Measurements from ENCODE around the gene EFNB2. TPM values are rescaled to one million over a fixed set of nuclear protein-coding genes. Genes with fewer than 3 reads are reported as not detected.

EFNB2 gene, protein sequence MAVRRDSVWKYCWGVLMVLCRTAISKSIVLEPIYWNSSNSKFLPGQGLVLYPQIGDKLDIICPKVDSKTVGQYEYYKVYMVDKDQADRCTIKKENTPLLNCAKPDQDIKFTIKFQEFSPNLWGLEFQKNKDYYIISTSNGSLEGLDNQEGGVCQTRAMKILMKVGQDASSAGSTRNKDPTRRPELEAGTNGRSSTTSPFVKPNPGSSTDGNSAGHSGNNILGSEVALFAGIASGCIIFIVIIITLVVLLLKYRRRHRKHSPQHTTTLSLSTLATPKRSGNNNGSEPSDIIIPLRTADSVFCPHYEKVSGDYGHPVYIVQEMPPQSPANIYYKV
- 64.9 and 67.3 TPM in 2 replicates for total RNA-seq

DNA sequence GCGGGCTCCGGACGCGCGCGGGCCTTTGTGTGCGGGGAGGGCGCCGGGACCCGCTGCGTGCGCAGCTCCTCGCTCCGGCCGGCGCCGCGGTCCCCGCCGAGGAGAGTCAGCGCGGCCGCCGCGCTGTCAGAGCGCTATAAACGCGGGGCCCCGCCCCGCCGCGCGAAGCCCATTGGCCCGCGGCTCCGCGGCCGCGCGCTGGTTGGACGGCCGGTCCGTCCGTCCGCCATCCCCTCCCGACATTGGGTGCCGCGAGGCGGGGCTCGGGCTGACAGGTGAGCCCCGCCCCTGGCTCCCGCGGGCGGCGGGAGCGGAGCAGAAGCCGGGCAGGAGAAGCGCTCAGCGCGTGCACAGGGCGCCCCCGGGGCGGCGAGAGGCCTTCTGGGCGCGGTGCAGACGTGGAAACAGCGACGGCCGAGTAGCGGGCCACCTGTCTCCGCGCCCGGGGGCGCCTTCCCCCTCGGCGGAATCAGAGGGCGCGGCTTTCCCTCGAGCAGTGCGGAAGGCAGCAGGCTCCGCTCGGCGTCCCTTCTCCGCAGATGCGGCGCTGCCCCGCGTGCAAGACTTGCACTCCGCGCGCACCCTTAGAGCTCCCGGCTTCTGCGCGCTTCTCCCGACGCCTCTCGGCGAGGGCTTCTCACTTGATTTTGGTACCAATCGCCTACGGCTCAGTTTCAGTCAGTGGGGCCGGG, at the start of gene EFNB2:
EFNB2 (minus strand) TSS at position 111 of the 692 bp plus-strand sequence. CDS start 698 bp downstream, outside the sequence.
- DNase-seq (ENCODE audit: low read depth in 2 of 2): peak; percentile 88 to 95

DNA sequence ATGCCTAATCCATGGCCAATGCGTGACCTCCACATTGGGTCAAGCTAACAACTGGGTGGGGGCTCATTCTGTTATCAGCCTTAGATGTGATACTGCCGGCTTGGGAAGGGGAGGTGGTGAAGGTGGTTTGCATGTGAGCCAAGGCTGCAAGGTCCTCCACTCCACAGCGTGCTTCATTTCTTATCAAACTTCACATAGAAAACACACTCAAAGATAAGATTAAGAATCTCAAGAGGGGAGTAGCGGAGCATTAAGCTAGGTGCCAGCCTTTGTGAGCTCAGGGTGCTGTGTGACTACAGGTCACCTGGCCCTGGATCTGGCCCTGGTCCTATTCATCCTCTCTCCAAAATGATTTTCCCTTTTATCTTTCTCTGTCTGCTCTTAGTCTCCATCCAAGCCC, 45.8 kb upstream of the EFNB2 start:
- no peak for DNase-seq (ENCODE audit: low read depth in 2 of 2)

DNA sequence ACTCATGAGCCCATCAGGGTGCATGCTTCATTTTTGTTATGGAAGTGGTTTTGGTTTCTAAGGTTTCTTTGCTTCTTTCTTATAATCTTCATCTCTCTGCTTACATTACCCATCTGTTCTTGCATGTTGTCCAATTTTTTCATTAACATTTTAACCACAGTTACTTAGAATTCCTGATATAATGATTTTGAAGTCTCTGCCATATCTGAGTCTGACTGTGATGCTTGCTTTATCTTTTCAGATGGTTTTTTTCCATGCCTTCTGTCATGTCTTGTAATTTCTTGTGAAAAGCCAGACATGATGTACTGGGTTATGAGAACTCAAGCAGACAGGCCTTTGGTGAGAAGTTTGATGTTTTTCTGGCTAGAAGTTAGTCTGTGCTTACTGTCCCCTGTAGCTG, 40.4 kb upstream of the EFNB2 start:
- no peak for DNase-seq (ENCODE audit: low read depth in 2 of 2)

DNA sequence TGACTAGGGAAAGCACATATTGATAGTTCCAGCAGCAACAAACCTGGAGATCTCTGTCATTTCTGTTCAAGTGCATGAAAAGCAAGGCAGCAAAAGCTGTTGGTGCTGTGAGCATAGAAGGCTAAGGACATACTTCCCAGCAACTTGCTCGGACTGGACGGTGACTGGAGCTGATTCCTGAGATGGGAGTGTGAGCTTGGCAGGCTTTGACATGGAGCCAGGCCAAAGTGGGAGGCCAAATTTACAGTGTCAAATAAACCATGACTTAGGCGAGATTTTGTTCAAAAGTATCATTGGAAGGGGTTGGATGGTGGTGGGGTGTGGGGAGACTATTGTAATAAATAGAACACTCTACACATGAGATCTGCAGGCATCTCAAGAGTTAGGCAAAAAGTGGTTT, 38.4 kb upstream of the EFNB2 start:
- DNase-seq (ENCODE audit: low read depth in 2 of 2): no peak

DNA sequence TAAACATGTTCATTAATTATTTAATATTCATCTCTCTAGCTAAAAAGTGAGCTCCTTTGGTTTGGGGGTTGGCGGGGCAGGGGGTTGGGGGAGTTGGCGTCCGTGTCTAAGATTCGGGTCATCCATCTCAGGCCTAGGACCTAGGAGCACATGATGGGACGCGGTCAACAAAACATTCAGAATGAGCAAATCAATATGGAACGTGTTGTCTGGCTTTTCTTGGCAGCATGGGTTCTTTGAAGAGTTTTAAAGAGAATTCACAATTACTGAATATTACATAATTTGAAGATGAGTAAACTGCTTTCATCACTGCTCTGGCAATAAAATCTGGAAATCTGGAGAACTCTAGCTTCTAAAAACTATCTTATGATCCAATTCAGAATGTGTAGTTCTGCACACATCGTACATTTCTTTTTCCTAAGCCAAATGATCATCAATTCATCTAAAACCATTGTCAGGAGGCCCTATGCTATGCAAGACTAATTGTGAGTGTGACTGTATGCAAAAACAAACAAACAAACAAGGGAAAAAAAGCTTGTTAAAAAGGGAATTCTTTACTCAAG, 37.9 kb upstream of the EFNB2 start:
- no peak for DNase-seq (ENCODE audit: low read depth in 2 of 2)

DNA sequence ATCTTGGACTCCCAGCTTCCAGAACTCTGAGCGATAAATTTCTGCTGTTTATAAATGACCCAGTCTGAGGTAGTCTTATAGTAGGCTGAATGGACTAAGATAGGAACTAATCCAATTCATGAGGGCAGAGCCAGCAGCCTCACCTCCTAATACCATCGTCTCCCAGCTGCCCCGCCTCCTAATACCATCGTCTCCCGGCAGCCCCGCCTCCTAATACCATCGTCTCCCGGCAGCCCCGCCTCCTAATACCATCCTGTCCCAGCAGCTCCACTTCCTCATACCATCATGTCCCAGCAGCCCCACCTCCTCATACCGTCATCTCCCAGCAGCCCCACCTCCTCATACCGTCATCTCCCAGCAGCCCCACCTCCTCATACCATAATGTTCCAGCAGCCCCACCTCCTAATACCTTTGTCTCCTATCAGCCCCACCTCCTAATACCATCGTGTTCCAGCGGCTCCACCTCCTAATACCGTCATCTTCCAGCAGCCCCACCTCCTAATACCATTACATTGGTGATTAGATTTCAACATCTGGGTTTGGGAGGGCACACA, 34.9 kb upstream of the EFNB2 start:
- DNase-seq (ENCODE audit: low read depth in 2 of 2): peak in 1 of 2 donors; percentile 82

DNA sequence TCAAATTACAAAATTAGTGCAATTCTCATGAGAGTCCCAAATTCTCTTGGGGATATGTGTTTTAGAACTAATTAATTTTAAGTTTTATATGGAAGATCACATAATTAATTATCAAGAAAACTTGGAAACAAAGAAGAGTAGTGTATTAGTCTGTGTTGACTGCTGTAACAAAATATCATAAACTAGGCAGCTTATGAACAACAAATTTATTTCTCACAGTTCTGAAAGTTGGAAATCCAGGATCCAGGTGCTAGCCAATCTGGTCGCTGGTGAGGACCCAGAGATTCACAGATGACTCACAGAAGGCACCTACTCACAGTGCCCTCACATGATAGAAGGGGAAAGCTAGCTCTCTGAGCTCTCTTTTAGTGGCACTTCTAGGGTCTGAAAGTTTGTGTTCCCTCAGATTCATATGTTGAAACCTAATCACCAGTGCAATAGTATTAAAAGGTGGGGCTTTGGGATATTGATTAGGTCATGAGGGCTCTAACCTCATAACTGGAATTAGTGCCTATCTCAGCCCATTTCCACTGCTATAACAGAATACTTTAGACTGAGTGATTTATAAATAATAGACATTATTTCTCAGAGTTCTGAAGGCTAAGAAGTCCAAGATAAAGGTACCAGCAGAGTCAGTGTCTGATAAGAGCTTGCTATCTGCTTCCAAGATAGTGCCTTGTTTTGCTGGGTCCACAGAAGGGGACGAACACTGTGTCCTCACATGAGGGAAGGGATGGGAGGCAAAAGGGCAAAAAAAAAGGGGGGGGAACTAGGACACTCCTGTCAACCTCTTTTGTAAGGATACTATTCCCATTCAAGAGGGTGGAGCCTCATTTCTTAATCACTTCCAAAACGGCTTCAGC, 34.0 kb upstream of the EFNB2 start:
- DNase-seq (ENCODE audit: low read depth in 2 of 2): no peak

DNA sequence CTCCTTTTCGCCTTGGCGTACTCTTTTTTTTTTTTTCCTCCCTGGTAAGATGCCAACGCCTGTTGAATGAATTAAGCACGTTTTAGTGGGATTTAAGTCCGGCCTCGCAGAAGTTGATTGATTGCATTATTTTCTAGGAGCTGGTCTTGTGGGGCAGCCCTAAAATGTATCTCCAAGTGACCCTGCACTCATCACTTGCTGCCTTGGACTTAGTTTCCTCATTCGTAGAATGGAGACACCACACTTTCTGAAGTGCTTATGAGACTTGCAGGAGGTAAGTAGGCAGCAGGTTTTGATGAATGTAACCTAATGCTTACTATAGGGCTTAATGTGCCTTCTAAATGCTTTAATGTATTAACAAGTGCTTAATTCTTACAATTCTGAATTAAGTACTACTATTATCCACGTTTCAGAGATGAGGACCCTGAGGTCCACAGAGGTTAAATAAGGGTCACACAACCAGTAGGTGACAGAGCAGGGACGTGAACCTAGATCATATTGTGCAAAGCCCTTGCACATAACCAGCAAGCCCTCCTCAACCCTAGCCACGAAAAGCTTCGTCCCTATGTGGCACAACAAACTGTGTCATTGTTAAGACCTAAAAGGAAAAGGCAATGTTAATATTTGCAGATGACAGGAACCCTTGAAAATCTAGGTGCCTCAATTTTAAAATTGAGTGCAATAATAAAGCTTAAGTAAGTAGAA, 33.0 kb upstream of the EFNB2 start:
- no peak for DNase-seq (ENCODE audit: low read depth in 2 of 2)

DNA sequence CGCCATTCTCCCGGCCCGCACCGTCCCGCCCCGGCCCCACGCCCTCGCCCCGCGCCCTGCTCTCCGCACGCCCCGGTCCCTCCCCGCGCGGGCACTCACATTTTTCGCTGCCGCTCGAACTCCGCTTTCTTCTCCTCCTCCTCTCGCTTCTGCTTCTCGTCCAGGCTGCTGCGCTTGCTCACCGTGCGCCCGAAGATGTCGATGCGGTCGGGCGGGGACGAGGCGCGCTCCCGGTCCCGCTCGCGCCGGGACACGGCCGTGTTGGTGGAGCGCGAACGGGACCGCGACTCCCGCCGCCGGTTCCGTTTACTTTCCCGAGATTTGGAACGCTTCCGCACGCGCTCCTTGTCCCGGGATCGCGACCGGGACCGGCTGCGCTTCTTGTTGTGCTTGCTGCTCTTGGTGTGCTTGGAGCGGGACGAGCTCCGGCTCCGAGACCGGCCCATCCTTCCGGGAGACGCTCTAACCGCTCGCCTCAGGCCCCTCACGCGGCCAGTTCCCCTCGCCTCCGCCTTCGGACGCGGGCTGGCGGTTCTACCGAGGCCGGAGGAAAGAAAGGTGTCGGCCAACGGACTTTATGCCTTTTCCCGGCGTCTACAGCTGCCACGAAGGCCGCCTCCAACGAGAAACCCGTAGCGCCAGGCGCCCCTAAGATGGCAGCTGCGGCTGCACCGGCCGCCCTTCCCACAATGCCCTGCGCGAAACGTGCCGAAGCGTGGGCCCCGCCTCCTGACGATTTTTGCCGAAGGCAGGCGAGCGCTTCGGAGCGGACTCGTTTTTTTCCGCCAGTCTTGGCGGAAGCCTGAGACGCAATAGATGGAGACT, 32.2 kb upstream of the EFNB2 start, which contains the start of gene ARGLU1:
ARGLU1 (minus strand) TSS at position 664 of the 825 bp plus-strand sequence; CDS start at position 446, 218 bp downstream.
- DNase-seq (ENCODE audit: low read depth in 2 of 2): peak; percentile 62 to 90

DNA sequence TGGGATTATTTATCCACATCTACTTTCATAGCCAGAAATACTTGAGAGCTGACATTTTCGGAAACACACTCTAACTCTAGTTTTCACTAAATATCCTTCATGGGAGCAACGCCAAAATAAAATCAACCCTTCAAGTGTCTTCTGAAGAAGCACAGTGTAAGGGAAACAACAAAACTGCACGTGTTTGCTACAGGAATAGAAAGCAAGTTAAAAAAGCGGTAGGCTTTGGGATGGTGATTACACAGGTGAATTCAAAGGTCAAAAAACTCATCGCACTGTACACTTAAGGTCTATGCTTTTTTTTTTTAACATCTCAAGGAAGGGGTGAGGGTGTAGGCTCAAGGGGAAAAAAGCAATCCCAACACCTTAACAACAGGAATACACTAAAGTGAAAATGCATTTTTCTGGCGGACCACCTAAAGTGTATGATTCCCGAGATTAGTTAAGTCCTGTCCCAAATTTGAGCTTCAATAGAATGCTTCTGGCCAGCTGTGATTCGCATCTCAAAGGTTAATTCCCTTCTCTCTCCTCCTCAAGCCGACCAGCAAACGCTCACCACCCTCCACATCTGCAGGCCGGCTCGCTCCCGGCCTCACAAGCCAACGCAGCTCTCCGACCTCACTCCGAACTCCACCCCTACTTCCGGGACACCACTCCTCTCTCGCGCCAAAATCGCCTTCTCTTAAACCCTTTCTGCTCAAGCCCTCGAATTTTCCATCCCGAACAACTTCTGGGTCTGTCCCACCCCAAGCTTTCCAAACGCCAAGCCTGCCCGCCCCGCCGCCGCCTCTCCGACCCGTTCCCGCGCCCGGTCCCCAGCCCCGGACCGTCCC, 31.4 kb upstream of the EFNB2 start:
- peak; percentile 30 to 75 for DNase-seq (ENCODE audit: low read depth in 2 of 2)

DNA sequence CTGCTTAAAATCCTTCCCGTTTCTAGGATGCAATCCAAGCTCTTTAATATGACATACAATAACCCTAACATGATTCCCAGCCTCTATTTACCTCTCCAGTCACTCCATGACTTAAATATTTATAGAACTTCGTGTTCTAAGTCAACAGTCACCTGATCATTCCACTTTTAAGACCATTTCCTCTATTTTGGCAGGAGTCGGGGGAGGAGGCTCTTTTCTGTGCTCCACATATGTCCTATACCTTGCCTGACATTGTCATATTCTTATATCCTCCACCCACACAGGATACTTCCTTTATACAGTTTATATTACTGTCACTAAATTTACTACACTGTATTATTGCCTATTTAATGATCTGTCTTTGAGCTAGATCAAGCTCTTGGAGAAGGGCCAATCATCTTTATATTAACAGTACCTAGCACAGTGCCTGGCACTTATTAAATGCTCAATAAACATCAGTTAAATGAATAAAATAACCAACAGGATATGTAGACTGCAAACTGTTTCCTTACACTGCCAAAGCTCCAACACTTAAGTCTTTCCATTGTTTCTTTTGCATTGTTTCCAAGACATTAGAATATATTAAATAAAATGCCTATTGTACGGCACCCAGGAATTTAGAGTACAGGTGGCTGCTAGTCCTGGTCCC, 29.8 kb upstream of the EFNB2 start:
- no peak for DNase-seq (ENCODE audit: low read depth in 2 of 2)

DNA sequence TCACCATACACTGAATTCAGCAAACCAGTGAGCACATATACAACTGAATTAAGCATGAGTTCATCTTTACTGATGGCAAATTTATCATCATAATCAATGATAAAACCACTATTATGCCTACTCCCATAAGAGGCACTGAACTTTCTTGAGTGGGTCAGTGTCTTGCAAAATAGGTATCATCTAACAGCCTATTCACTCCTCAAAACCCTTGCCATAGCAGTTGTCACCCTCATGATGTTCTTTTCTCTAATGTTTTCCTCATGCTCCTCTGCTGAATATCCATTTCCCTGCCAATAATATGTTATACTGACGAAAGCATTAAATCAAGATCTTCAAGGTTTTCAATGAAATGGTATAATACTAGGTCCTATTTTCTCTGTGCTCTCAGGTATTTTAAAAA, 26.8 kb upstream of the EFNB2 start:
- no peak for DNase-seq (ENCODE audit: low read depth in 2 of 2)

DNA sequence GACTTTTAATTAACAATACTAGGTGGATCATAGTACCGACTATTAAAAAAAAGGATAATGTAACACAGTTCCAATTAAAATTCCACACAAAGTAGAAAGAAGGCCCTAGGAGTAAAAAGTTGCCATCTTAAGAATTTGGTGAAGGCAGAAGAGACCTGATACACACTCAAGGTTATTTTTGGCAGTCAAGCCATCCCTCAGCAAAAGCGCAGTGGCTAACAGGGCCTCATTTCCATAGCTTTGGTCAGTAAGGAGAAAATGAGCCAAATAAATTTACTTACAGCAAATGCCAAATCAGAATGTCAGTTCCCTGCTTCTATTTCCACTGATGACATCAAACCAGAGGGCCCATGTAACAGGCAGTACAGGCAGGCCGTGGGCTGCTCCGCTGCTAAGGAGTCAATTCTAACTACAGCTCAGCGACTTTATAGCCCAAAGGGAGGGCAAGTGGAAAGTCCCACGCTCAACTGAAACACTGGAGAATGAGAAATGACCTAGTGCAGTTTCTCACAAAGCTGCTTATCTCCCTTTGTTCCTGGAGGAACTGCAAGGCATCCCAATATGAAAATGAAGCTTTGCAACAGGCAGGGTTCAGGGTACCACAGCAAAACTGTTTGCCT, 26.2 kb upstream of the EFNB2 start:
- DNase-seq (ENCODE audit: low read depth in 2 of 2): peak in 1 of 2 donors; percentile 70

DNA sequence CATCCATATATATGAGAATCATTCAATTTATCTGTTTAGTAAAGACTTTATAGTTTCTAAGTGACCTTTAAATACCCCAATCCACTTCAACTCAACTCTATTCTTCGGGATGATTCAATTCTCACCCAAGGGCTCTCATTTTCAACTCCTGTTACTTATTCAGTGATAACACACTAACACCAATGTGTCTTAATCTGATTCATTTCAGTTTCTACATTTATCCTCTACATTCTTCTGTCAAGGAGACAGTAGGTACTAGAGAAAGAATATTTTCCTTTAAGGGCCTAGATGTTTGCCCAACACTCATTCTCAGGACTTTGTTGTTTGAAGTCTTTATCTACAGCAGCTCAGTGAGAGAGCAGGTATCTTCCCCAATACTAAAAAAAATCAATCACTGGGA, 25.4 kb upstream of the EFNB2 start:
- no peak for DNase-seq (ENCODE audit: low read depth in 2 of 2)

DNA sequence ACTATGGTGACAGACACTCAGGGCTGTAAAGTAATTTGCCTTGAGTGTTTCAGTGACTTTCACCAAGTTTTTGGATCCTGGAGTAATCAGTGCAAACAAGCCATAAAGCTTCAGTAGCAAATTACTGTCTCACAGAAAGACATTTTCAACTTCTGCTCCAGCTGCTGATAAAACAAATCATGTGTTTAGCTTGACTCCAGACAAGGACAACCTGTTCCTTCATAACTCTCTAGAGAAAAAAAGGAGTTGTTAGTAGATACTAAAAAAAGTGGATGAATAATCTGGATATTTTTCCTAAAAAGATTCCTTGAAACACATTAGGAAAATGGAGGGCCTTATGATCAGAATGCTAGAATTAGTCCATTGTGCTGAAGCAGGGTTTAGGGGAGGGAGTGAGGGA, 23.1 kb upstream of the EFNB2 start:
- no peak for DNase-seq (ENCODE audit: low read depth in 2 of 2)

DNA sequence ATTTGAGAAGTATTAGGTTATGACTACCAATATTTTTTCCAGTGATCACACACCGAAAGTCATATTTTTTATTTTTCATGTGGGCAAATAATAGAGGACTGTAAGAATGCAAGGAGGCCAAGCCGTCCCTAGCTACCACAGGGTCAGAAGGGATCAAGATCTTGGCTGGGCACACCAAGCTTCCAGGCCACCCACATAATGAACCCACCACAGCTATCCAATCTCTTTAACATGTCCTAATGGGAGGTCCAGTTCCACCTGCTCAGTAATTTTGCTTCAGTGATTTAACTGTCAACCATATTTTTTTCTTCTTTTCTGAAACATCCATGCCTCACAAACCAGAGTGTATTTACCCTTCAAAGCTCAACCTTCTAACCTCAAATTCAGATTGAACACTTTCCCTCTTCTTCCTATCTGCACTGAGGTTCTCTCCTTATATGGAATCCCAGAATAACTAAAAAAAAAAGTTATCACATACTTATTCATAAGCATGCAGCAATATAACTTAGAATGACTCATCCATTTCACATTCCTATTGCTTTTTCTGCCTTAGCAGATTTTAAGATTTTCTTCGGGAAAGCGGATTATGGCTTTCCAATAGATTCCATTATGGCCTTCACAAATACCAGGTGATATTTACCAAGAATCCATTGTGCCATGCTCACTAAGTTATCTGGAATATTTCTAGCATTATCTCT, 20.3 kb upstream of the EFNB2 start:
- DNase-seq (ENCODE audit: low read depth in 2 of 2): no peak

DNA sequence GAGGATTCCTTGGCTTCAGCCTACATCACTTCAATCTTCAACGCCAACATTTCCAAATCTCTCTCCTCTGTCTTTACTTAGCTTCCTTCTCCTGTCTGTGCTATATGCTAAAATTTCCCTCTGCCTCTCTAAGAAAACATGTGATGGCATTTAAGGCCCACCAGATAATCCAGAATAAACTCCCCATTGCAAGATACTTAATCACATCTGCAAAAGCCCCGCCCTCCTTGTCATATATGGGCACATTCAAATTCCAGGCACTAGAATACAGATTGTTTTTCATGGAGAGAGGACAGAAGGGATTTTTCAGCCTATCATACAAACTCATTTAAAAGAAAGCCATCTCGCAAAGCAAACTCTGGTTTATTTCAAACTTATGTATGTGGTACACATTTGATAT, 16.3 kb upstream of the EFNB2 start:
- no peak for DNase-seq (ENCODE audit: low read depth in 2 of 2)
